Measurements from ENCODE around the gene NHERF2.

GRCh38 chr16:2060346-2060745, 33.6 kb downstream of the NHERF2 start:
- no peak for TF ChIP-seq JUNB (IDR thresholded peaks at IDR 0.05; ENCODE audit: unreplicated experiment)
- TF ChIP-seq, protein P1, sequence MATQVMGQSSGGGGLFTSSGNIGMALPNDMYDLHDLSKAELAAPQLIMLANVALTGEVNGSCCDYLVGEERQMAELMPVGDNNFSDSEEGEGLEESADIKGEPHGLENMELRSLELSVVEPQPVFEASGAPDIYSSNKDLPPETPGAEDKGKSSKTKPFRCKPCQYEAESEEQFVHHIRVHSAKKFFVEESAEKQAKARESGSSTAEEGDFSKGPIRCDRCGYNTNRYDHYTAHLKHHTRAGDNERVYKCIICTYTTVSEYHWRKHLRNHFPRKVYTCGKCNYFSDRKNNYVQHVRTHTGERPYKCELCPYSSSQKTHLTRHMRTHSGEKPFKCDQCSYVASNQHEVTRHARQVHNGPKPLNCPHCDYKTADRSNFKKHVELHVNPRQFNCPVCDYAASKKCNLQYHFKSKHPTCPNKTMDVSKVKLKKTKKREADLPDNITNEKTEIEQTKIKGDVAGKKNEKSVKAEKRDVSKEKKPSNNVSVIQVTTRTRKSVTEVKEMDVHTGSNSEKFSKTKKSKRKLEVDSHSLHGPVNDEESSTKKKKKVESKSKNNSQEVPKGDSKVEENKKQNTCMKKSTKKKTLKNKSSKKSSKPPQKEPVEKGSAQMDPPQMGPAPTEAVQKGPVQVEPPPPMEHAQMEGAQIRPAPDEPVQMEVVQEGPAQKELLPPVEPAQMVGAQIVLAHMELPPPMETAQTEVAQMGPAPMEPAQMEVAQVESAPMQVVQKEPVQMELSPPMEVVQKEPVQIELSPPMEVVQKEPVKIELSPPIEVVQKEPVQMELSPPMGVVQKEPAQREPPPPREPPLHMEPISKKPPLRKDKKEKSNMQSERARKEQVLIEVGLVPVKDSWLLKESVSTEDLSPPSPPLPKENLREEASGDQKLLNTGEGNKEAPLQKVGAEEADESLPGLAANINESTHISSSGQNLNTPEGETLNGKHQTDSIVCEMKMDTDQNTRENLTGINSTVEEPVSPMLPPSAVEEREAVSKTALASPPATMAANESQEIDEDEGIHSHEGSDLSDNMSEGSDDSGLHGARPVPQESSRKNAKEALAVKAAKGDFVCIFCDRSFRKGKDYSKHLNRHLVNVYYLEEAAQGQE (IDR thresholded peaks at IDR 0.05; ENCODE audit: unreplicated experiment): no peak
- no peak for TF ChIP-seq CTCF (conservative IDR thresholded peaks at IDR 0.05; ENCODE audit: low read depth in 2 of 2)
- no peak for TF ChIP-seq EZH2phosphoT487 (IDR thresholded peaks at IDR 0.05; ENCODE audit: unreplicated experiment)
- TF ChIP-seq POLR2AphosphoS5 (IDR thresholded peaks at IDR 0.05; ENCODE audit: low read depth): no peak
- no peak for TF ChIP-seq EZH2 (IDR thresholded peaks at IDR 0.05; ENCODE audit: low read depth, unreplicated experiment)
- TF ChIP-seq CREB1 (CRISPR knock-in tag; IDR thresholded peaks at IDR 0.05; ENCODE audit: low read depth): no peak
- TF ChIP-seq ZNF114 (CRISPR knock-in tag; IDR thresholded peaks at IDR 0.05): no peak
